Subcutaneous abdominal adipose tissue (tissue), 5 donors: ENCODE results near the gene ELANE.
A peak's percentile ranks its signal among the peaks of the same experiment; 100 is the strongest.

Experiments
- H3K27ac ChIP-seq: one replicate; pipeline ENCODE4 v1.7.0; 2013; ENCODE audit warnings: low read depth, mild to moderate bottlenecking, inconsistent platforms, low read length, moderate library complexity
- H3K27me3 ChIP-seq, 5 donors: one replicate each; pipeline ENCODE4 v1.7.0; 2013; ENCODE audit warnings: low read length in 5 of 5, inconsistent platforms in 1 of 5; ENCODE audit not compliant: control insufficient read depth in 5 of 5, insufficient read depth in 4 of 5
- H3K36me3 ChIP-seq, 5 donors: one replicate each; pipeline ENCODE4 v1.7.0; 2013; ENCODE audit warnings: low read length in 5 of 5; ENCODE audit not compliant: control insufficient read depth in 5 of 5, insufficient read depth in 5 of 5
- H3K4me1 ChIP-seq, 5 donors: one replicate each; pipeline ENCODE4 v1.7.0; 2013; ENCODE audit warnings: low read length in 5 of 5, mild to moderate bottlenecking in 3 of 5, moderate library complexity in 1 of 5; ENCODE audit not compliant: control insufficient read depth in 5 of 5, insufficient read depth in 5 of 5
- H3K4me3 ChIP-seq, 5 donors: one replicate each; pipeline ENCODE4 v1.7.0; 2013; ENCODE audit warnings: low read length in 5 of 5, low read depth in 1 of 5
- H3K9ac ChIP-seq, 5 donors: one replicate each; pipeline ENCODE4 v1.7.0; 2013; ENCODE audit warnings: low read length in 5 of 5, mild to moderate bottlenecking in 4 of 5, moderate library complexity in 3 of 5
- H3K9me3 ChIP-seq, 5 donors: one replicate each; pipeline ENCODE4 v1.7.0; 2013; ENCODE audit warnings: low read length in 5 of 5; ENCODE audit not compliant: control insufficient read depth in 5 of 5
- donor health status: healthy.
- donor health status: healthy.
- donor health status: healthy.
- donor health status: healthy.
- donor health status: healthy.

ELANE gene

GRCh38 chr19:852136-853013, at the start of gene ELANE:
Gene ELANE (plus strand): TSS chr19:852303. CDS start chr19:852329, 26 bp downstream.
- H3K9me3 ChIP-seq, result no peaks in the 10 kb centered on the region
- H3K27ac ChIP-seq, result peak within 1 kb of the TSS; percentile 41
- H3K27me3 ChIP-seq, result peaks cover 0 to 6% (median 0%) of the 10 kb centered on the region in 5 donors
- no peaks in the 10 kb centered on the region for H3K36me3 ChIP-seq
- peaks cover 0 to 32% (median 22%) of the 10 kb centered on the region in 5 donors for H3K4me1 ChIP-seq
- peak within 1 kb of the TSS in 1 of 5 donors; percentile 37 for H3K4me3 ChIP-seq
- H3K9ac ChIP-seq, result peak within 1 kb of the TSS in 2 of 5 donors; percentile 53 to 69

- Histone ChIP-seq H3K9me3 (no peaks in the 10 kb centered on the region), H3K27me3 (no peaks in the 10 kb centered on the region), H3K36me3 (peaks cover 0 to 68% (median 53%) of the 10 kb centered on the region in 5 donors), H3K9ac (no peak overlapping the region), H3K4me1 (peaks cover 18 to 64% (median 56%) of the 10 kb centered on the region in 5 donors), H3K27ac (peak overlapping the region; percentile 54), H3K4me3 (peak overlapping the region in 2 of 5 donors; percentile 32 to 57)
Measured at GRCh38 chr19:802498-803098, 49.5 kb upstream of the ELANE start.

DNA sequence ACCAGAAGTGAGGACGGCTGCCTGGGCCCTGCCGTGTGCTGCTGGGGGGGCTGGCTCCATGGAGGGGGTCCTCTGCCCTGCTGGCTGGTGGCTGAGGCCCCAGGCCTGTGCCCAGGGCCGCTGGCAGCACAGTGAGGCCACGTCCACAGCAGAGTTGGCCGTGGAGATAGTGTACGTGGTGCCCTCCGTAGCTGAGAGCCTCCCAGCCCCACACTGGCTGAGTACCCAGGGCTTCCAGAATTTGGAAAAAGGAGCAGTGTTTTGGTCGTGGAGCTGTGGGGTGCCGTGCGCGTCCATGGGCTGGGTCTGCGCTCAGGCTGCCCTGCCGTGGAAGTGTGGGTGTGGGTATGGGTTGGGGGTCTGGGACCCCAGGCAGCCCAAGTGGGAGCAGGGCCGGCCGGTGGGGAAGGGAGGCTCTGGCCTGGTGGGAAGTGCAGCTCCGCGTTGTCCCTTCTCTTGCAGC, 49.0 kb upstream of the ELANE start:
- Histone ChIP-seq H3K9me3 (no peaks in the 10 kb centered on the region), H3K9ac (no peak overlapping the region), H3K4me1 (peaks cover 18 to 64% (median 56%) of the 10 kb centered on the region in 5 donors), H3K4me3 (peak overlapping the region in 2 of 5 donors; percentile 32 to 57), H3K27ac (peak overlapping the region; percentile 54), H3K36me3 (peaks cover 0 to 73% (median 58%) of the 10 kb centered on the region in 5 donors), H3K27me3 (no peaks in the 10 kb centered on the region)

DNA sequence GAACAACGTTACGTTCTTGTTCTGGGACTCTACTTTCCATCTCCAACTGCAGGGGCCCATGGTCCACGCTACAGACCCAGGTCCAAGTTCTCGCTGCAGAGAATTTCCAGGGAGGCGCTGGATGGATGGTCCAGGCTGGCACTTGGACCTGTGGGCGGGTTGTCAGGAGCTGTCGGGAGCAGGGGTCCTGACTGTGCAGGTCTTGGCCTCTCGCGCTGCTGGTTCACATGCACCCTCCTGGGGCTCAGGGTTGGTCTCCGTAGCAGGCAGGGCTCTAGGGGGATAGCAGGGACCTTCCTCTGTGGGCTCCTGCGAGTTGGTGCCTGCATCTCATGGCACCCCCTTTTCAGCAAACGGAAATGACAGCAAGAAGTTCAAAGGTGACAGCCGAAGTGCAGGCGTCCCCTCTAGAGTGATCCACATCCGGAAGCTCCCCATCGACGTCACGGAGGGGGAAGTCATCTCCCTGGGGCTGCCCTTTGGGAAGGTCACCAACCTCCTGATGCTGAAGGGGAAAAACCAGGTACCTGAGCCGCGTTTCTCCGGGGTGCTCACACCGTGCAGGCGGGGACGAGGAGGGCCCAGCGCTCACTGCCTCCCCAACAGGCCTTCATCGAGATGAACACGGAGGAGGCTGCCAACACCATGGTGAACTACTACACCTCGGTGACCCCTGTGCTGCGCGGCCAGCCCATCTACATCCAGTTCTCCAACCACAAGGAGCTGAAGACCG, 48.3 kb upstream of the ELANE start:
- H3K9me3 ChIP-seq, result no peaks in the 10 kb centered on the region
- H3K27me3 ChIP-seq, result no peaks in the 10 kb centered on the region
- H3K9ac ChIP-seq, result no peak overlapping the region
- peaks cover 18 to 57% (median 50%) of the 10 kb centered on the region in 5 donors for H3K4me1 ChIP-seq
- H3K36me3 ChIP-seq, result peaks cover 0 to 80% (median 66%) of the 10 kb centered on the region in 5 donors
- H3K27ac ChIP-seq, result no peak overlapping the region
- H3K4me3 ChIP-seq, result no peak overlapping the region

GRCh38 chr19:804419-805165, 47.5 kb upstream of the ELANE start:
- Histone ChIP-seq H3K27me3 (no peaks in the 10 kb centered on the region), H3K4me3 (no peak overlapping the region), H3K4me1 (peaks cover 16 to 49% (median 43%) of the 10 kb centered on the region in 5 donors), H3K27ac (no peak overlapping the region), H3K9me3 (no peaks in the 10 kb centered on the region), H3K36me3 (peaks cover 0 to 83% (median 67%) of the 10 kb centered on the region in 5 donors), H3K9ac (no peak overlapping the region)

- H3K36me3 ChIP-seq, result peaks cover 0 to 87% (median 72%) of the 10 kb centered on the region in 5 donors
- H3K4me3 ChIP-seq, result no peak overlapping the region
- H3K9ac ChIP-seq, result no peak overlapping the region
- H3K9me3 ChIP-seq, result no peaks in the 10 kb centered on the region
- no peaks in the 10 kb centered on the region for H3K27me3 ChIP-seq
- H3K27ac ChIP-seq, result no peak overlapping the region
- peaks cover 13 to 44% (median 37%) of the 10 kb centered on the region in 5 donors for H3K4me1 ChIP-seq
Measured at GRCh38 chr19:805166-805551, 46.9 kb upstream of the ELANE start.

- H3K9me3 ChIP-seq, result no peaks in the 10 kb centered on the region
- H3K27me3 ChIP-seq, result no peaks in the 10 kb centered on the region
- no peak overlapping the region for H3K27ac ChIP-seq
- H3K9ac ChIP-seq, result no peak overlapping the region
- H3K36me3 ChIP-seq, result peaks cover 0 to 88% (median 76%) of the 10 kb centered on the region in 5 donors
- H3K4me1 ChIP-seq, result peaks cover 6 to 37% (median 30%) of the 10 kb centered on the region in 5 donors
- H3K4me3 ChIP-seq, result no peak overlapping the region
Measured at GRCh38 chr19:805600-806550, 46.2 kb upstream of the ELANE start.

- no peaks in the 10 kb centered on the region for H3K9me3 ChIP-seq
- H3K4me3 ChIP-seq, result no peak overlapping the region
- peaks cover 0 to 94% (median 86%) of the 10 kb centered on the region in 5 donors for H3K36me3 ChIP-seq
- H3K9ac ChIP-seq, result no peak overlapping the region
- H3K27me3 ChIP-seq, result no peaks in the 10 kb centered on the region
- no peak overlapping the region for H3K27ac ChIP-seq
- peaks cover 0 to 26% (median 20%) of the 10 kb centered on the region in 5 donors for H3K4me1 ChIP-seq
Measured at GRCh38 chr19:806815-807421, 45.2 kb upstream of the ELANE start.
